Smooth muscle cell (in vitro differentiated cells): Measurements from ENCODE around the gene CACNA1S. TPM values are rescaled to one million over a fixed set of nuclear protein-coding genes. Genes with fewer than 3 reads are reported as not detected.
A peak's percentile ranks its signal among the peaks of the same experiment; 100 is the strongest.

Experiments
- DNase-seq: peaks from one replicate; lab custom pipeline; 2025; ENCODE audit not compliant: unreplicated experiment; lab: John Stamatoyannopoulos, UW
- H2AFZ ChIP-seq: fragments of 200-600 bp; sonication (generic); 2 replicates; pipeline ENCODE4 v1.6.0; 2016; ENCODE audit warnings: antibody characterized with exemption, low read depth, mild to moderate bottlenecking
- H3F3A ChIP-seq: fragments of 200-600 bp; sonication (generic); 2 replicates; pipeline ENCODE4 v1.6.0; 2017; ENCODE audit warnings: antibody characterized with exemption, low read depth
- H3K27ac ChIP-seq: fragments of 200-600 bp; sonication (generic); 2 replicates; pipeline ENCODE4 v1.5.1; 2016; ENCODE audit warnings: low read depth, mild to moderate bottlenecking
- H3K27me3 ChIP-seq: fragments of 200-600 bp; sonication (generic); 2 replicates; pipeline ENCODE4 v1.6.1; 2016; ENCODE audit warnings: low read depth, mild to moderate bottlenecking
- H3K36me3 ChIP-seq: fragments of 200-600 bp; sonication (generic); 2 replicates; pipeline ENCODE4 v1.5.1; 2016; ENCODE audit warnings: low read depth
- H3K4me1 ChIP-seq: fragments of 200-600 bp; sonication (generic); 2 replicates; pipeline ENCODE4 v1.5.1; 2016; ENCODE audit warnings: low read depth
- H3K4me2 ChIP-seq: fragments of 200-600 bp; sonication (generic); 2 replicates; pipeline ENCODE4 v1.6.0; 2016; ENCODE audit warnings: mild to moderate bottlenecking
- H3K4me3 ChIP-seq: fragments of 200-600 bp; sonication (generic); 2 replicates; pipeline ENCODE4 v1.5.1; 2016; ENCODE audit warnings: mild to moderate bottlenecking
- H3K79me2 ChIP-seq: fragments of 200-600 bp; sonication (generic); 2 replicates; pipeline ENCODE4 v1.6.0; 2016; ENCODE audit warnings: low read depth, mild to moderate bottlenecking
- H3K9ac ChIP-seq: fragments of 200-600 bp; sonication (generic); 2 replicates; pipeline ENCODE4 v1.6.0; 2016; ENCODE audit warnings: low read depth
- H3K9me3 ChIP-seq: fragments of 200-600 bp; sonication (generic); replicated peaks from 2 replicates; pipeline ENCODE4 v1.5.1; 2016; ENCODE audit warnings: low read depth
- H4K20me1 ChIP-seq: fragments of 200-600 bp; sonication (generic); 2 replicates; pipeline ENCODE4 v1.6.0; 2016; ENCODE audit warnings: low read depth
- WGBS: methylation state at CpG from one replicate; pipeline ENCODE4 v1.1.7; 2016; ENCODE audit warnings: low lambda C conversion rate; 5-methylcytosine and 5-hydroxymethylcytosine counted together
- polyA plus RNA-seq: library from polyadenylated mRNA; unstranded; fragments of >200 nt; fragmentation: Nextera tagmentation; extraction: Ambion mirVana; gene quantifications from 2 replicates; pipeline ENCODE4 v1.2.1, GENCODE V29; 2016
- total RNA-seq: library from RNA; depleted of rRNA; stranded (reverse); fragments of >200 nt; gene quantifications from 2 replicates; pipeline ENCODE4 v1.2.3, GENCODE V29; 2014
- TF ChIP-seq, protein P1 (sequence below): fragments of 200-600 bp; sonication (generic); IDR thresholded peaks from 2 replicates; pipeline ENCODE4 v1.5.1; 2017; ENCODE audit warnings: borderline replicate concordance, mild to moderate bottlenecking, antibody characterized with exemption; ENCODE audit not compliant: insufficient read depth, poor library complexity, severe bottlenecking

CACNA1S gene
- total and polyA plus RNA-seq, 2 experiments from 2014 or later: not detected

DNA sequence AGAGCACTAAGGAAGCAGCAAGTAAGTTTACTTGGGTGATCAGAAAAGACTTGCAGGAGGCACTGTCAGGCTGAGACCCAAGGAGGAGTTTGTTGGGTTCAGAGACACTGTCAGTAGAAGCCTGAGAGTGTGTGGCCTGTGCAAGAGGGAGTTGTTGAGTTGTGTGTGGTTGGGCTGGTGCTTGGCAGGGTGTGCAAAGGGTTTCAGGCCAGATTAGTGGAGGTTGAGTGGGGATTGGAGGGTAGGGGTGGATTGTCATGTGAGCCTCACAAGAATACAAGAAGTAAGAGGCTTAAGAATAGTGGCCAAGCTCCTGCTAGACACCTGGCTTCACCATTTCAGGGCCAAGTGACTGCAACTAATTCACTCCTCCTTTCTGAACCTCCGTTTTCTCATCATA, 79.8 kb downstream of the CACNA1S start:
- Histone ChIP-seq H3K4me3 (no peak overlapping the region), H3F3A (no peaks in the 10 kb centered on the region), H3K36me3 (no peaks in the 10 kb centered on the region), H3K9me3 (no peaks in the 10 kb centered on the region), H3K27me3 (no peaks in the 10 kb centered on the region), H3K27ac (no peak overlapping the region), H3K4me1 (no peaks in the 10 kb centered on the region), H2AFZ (no peak overlapping the region), H3K4me2 (no peak overlapping the region), H3K9ac (no peak overlapping the region), H3K79me2 (no peaks in the 10 kb centered on the region), H4K20me1 (no peaks in the 10 kb centered on the region)
- DNase-seq: no peak
- TF ChIP-seq, protein P1, sequence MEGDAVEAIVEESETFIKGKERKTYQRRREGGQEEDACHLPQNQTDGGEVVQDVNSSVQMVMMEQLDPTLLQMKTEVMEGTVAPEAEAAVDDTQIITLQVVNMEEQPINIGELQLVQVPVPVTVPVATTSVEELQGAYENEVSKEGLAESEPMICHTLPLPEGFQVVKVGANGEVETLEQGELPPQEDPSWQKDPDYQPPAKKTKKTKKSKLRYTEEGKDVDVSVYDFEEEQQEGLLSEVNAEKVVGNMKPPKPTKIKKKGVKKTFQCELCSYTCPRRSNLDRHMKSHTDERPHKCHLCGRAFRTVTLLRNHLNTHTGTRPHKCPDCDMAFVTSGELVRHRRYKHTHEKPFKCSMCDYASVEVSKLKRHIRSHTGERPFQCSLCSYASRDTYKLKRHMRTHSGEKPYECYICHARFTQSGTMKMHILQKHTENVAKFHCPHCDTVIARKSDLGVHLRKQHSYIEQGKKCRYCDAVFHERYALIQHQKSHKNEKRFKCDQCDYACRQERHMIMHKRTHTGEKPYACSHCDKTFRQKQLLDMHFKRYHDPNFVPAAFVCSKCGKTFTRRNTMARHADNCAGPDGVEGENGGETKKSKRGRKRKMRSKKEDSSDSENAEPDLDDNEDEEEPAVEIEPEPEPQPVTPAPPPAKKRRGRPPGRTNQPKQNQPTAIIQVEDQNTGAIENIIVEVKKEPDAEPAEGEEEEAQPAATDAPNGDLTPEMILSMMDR: no peak
- 100% methylated on average over 1 of the region's 1 CpG for WGBS

DNA sequence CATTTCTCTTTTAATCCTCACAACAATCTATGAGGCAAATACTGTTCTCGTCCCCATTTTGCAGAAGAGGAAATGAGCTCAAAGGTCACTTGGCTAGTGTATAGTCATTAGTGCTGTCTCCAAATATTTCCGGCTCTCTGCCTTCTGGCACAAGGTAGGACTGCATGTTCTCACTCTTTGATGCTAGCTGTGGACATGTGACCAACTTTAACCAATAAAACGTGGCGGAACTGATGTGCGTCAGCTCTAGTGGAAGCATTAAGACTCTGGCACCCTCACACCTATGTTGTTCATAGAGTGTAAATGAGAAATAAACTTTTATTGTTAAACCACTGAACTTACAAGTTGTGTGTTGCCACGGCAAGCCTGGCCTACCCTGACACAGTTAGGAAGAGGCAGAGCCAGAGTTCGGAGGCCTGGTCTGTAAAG, 83.8 kb downstream of the CACNA1S start:
- no peaks in the 10 kb centered on the region for H3K9me3 ChIP-seq
- H3K27me3 ChIP-seq: no peaks in the 10 kb centered on the region
- H3K4me1 ChIP-seq: peaks cover 14% of the 10 kb centered on the region
- no peak overlapping the region for H3K4me3 ChIP-seq
- peaks cover 5% of the 10 kb centered on the region for H3F3A ChIP-seq
- TF ChIP-seq, protein P1: no peak
- DNase-seq: no peak
- no peaks in the 10 kb centered on the region for H3K79me2 ChIP-seq
- no peak overlapping the region for H3K4me2 ChIP-seq
- WGBS: 94% methylated on average over 7 of the region's 7 CpGs
- H2AFZ ChIP-seq: no peak overlapping the region
- no peaks in the 10 kb centered on the region for H3K36me3 ChIP-seq
- H3K27ac ChIP-seq: no peak overlapping the region
- no peaks in the 10 kb centered on the region for H4K20me1 ChIP-seq
- H3K9ac ChIP-seq: no peak overlapping the region

DNA sequence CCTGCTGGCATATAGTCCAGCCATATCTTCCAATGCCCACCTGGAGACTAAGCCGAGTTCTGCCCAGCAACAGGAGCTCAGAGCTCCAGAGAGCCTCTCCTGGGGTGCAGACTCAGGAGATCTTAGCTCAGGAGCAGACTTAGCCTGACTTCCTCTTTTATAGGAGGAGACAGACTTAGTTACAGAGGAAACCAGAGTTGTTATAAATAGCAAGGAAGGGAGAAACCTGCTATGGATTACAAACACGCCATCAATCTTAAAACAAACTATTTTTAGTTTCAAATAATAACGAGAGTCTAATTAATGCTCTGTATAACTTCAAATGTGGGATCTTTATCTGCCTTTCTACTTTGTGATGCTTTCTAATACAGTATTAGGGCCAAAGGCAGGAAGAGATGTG, 85.4 kb downstream of the CACNA1S start:
- H3K79me2 ChIP-seq: no peaks in the 10 kb centered on the region
- WGBS: 56% methylated on average over 3 of the region's 3 CpGs
- no peak overlapping the region for H3K27ac ChIP-seq
- H2AFZ ChIP-seq: no peak overlapping the region
- H3K9me3 ChIP-seq: no peaks in the 10 kb centered on the region
- no peaks in the 10 kb centered on the region for H4K20me1 ChIP-seq
- H3K4me3 ChIP-seq: no peak overlapping the region
- TF ChIP-seq, protein P1: no peak
- H3F3A ChIP-seq: peaks cover 5% of the 10 kb centered on the region
- H3K27me3 ChIP-seq: no peaks in the 10 kb centered on the region
- peak overlapping the region; percentile 24 for H3K4me2 ChIP-seq
- DNase-seq: no peak
- no peak overlapping the region for H3K9ac ChIP-seq
- H3K4me1 ChIP-seq: peaks cover 23% of the 10 kb centered on the region
- no peaks in the 10 kb centered on the region for H3K36me3 ChIP-seq

DNA sequence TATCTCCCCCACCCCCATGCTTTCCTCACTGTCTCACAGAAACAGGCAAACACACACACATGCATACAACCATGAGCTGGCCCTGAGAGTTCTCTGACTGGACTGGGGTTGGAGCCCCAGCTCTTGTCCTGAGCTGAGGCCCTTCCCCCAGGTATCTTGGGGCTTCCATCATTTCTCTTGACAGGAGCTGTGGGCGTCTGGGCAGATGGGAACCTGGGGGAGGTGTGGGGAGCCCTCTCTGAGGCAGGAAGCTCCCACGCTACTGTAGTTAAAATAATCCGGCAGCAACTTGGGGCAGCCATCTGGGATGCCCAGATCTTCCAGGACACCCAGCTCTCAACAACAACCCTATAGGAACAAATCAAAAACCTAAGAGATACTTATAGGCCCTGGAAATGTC, 86.0 kb downstream of the CACNA1S start:
- Histone ChIP-seq H3K27me3 (no peaks in the 10 kb centered on the region), H3K9me3 (no peaks in the 10 kb centered on the region), H2AFZ (no peak overlapping the region), H3K27ac (no peak overlapping the region), H3K4me1 (peaks cover 29% of the 10 kb centered on the region), H3K79me2 (no peaks in the 10 kb centered on the region), H3F3A (peaks cover 5% of the 10 kb centered on the region), H3K4me3 (no peak overlapping the region), H3K36me3 (no peaks in the 10 kb centered on the region), H3K9ac (no peak overlapping the region), H4K20me1 (no peaks in the 10 kb centered on the region), H3K4me2 (peak overlapping the region; percentile 24)
- no peak for DNase-seq
- 88% methylated on average over 3 of the region's 3 CpGs for WGBS
- TF ChIP-seq, protein P1: no peak
